ENCODE measurements around the gene CTRL. TPM values are rescaled to one million over a fixed set of nuclear protein-coding genes. Genes with fewer than 3 reads are reported as not detected.
"Not testable (repeated sequence)": the region's sequence is repeated elsewhere in the genome, so short reads cannot be mapped to it uniquely, and the experiment has no call there.

The CTRL gene
- total RNA-seq, 1 experiment from 2014 or later, result 2.0 TPM

DNA sequence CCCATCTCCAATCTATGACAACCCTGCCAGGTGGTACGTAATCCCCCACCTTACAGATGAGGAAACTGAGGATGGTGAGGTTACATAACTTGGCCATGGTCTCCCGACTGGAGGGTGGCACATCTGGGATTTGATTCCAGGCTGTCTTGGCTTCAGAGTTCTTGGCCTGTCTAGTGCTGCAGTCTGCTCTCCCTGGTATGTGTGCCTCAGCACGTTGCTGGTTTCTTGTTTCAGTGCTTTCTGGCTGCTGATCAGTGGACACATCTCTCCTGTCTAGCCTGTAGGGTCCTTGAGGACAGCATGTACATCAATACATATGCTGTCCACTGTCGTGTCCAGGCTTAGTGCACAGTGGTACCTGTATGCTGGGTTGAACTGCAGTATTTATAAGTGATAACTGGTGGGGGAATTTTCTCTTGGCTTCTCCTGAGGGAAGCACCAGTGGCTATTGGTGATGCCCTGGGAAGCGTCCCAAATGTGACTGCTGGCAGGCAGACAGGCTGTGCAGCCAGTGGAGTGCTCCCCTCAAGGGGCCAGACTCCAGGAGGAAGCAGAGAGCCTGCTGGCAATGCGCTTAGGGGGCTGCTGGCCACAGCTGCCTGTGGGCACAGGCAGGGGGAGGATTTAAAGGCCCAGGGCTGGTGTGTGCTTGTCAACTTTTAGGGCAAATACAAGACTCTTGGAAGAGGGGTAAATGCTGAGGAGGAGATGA lies 14.4 kb downstream of the CTRL start:
- DNase-seq (ENCODE audit: low read depth, low spot score) (no peak), ATAC-seq (peak; percentile 22; the same call in 1 of the 2 replicates)
- H3K36me3 ChIP-seq (ENCODE audit: control insufficient read depth, insufficient read depth, low read length), result no peaks in the 10 kb centered on the region
- TF ChIP-seq, protein P1, sequence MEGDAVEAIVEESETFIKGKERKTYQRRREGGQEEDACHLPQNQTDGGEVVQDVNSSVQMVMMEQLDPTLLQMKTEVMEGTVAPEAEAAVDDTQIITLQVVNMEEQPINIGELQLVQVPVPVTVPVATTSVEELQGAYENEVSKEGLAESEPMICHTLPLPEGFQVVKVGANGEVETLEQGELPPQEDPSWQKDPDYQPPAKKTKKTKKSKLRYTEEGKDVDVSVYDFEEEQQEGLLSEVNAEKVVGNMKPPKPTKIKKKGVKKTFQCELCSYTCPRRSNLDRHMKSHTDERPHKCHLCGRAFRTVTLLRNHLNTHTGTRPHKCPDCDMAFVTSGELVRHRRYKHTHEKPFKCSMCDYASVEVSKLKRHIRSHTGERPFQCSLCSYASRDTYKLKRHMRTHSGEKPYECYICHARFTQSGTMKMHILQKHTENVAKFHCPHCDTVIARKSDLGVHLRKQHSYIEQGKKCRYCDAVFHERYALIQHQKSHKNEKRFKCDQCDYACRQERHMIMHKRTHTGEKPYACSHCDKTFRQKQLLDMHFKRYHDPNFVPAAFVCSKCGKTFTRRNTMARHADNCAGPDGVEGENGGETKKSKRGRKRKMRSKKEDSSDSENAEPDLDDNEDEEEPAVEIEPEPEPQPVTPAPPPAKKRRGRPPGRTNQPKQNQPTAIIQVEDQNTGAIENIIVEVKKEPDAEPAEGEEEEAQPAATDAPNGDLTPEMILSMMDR (IDR thresholded peaks at IDR 0.05), result no peak
- no peak for TF ChIP-seq POLR2AphosphoS5 (IDR thresholded peaks at IDR 0.05; ENCODE audit: low read depth, low read length)
- no peak for TF ChIP-seq SIN3A (IDR thresholded peaks at IDR 0.05; ENCODE audit: borderline replicate concordance, insufficient read depth, low read depth, low read length)
- TF ChIP-seq, protein P2, sequence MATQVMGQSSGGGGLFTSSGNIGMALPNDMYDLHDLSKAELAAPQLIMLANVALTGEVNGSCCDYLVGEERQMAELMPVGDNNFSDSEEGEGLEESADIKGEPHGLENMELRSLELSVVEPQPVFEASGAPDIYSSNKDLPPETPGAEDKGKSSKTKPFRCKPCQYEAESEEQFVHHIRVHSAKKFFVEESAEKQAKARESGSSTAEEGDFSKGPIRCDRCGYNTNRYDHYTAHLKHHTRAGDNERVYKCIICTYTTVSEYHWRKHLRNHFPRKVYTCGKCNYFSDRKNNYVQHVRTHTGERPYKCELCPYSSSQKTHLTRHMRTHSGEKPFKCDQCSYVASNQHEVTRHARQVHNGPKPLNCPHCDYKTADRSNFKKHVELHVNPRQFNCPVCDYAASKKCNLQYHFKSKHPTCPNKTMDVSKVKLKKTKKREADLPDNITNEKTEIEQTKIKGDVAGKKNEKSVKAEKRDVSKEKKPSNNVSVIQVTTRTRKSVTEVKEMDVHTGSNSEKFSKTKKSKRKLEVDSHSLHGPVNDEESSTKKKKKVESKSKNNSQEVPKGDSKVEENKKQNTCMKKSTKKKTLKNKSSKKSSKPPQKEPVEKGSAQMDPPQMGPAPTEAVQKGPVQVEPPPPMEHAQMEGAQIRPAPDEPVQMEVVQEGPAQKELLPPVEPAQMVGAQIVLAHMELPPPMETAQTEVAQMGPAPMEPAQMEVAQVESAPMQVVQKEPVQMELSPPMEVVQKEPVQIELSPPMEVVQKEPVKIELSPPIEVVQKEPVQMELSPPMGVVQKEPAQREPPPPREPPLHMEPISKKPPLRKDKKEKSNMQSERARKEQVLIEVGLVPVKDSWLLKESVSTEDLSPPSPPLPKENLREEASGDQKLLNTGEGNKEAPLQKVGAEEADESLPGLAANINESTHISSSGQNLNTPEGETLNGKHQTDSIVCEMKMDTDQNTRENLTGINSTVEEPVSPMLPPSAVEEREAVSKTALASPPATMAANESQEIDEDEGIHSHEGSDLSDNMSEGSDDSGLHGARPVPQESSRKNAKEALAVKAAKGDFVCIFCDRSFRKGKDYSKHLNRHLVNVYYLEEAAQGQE (IDR thresholded peaks at IDR 0.05; ENCODE audit: insufficient read depth in 1 of 2, low read depth in 2 of 2, low read length in 1 of 2), result no peak
- no peak for TF ChIP-seq TCF7L2 (IDR thresholded peaks at IDR 0.05; ENCODE audit: low read depth, low read length)
- no peaks in the 10 kb centered on the region; the same call in 1 of the 2 replicates for H3K4me1 ChIP-seq (ENCODE audit: control insufficient read depth, insufficient read depth, low read length)
- H3K9me3 ChIP-seq (ENCODE audit: control insufficient read depth, insufficient read depth, low read depth, low read length), result no peaks in the 10 kb centered on the region
- H3K27me3 ChIP-seq (ENCODE audit: control insufficient read depth, insufficient read depth, low read length), result no peaks in the 10 kb centered on the region
- H3K4me3 ChIP-seq (ENCODE audit: low read depth in 2 of 2, low read length in 2 of 2), result no peak overlapping the region
- POLR2A ChIA-PET, result no interaction called here
- CTCF ChIA-PET, result no interaction called here
- in situ Hi-C loops (cut with HindIII; ENCODE audit: low pct_unique_long_range_greater_than_20kb, low sequenced_read_pairs), result no loop called here
- no TSS peak for BruUV-seq (replicated peaks)
- no peak overlapping the region for H3K27ac ChIP-seq (ENCODE audit: low read length)
- intact Hi-C loops (cut with micrococcal nuclease; ENCODE audit: unreplicated experiment), result no loop called here

- no TSS peak for BruUV-seq (replicated peaks)
- ChIA-PET CTCF (no interaction called here), POLR2A (no interaction called here)
- in situ Hi-C loops (cut with HindIII; ENCODE audit: low pct_unique_long_range_greater_than_20kb, low sequenced_read_pairs) (no loop called here), intact Hi-C loops (cut with micrococcal nuclease; ENCODE audit: unreplicated experiment) (no loop called here)
- no peak overlapping the region for H3K4me3 ChIP-seq (ENCODE audit: low read depth in 2 of 2, low read length in 2 of 2)
- TF ChIP-seq, protein P2 (IDR thresholded peaks at IDR 0.05; ENCODE audit: insufficient read depth in 1 of 2, low read depth in 2 of 2, low read length in 1 of 2), result no peak
- TF ChIP-seq, protein P1 (IDR thresholded peaks at IDR 0.05), result no peak
- TF ChIP-seq TCF7L2 (IDR thresholded peaks at IDR 0.05; ENCODE audit: low read depth, low read length) (no peak), POLR2AphosphoS5 (IDR thresholded peaks at IDR 0.05; ENCODE audit: low read depth, low read length) (no peak), SIN3A (IDR thresholded peaks at IDR 0.05; ENCODE audit: borderline replicate concordance, insufficient read depth, low read depth, low read length) (no peak)
- no peak for DNase-seq (ENCODE audit: low read depth, low spot score)
- H3K27me3 ChIP-seq (ENCODE audit: control insufficient read depth, insufficient read depth, low read length), result no peaks in the 10 kb centered on the region
- no peaks in the 10 kb centered on the region; the same call in 1 of the 2 replicates for H3K4me1 ChIP-seq (ENCODE audit: control insufficient read depth, insufficient read depth, low read length)
- H3K36me3 ChIP-seq (ENCODE audit: control insufficient read depth, insufficient read depth, low read length), result no peaks in the 10 kb centered on the region
- H3K9me3 ChIP-seq (ENCODE audit: control insufficient read depth, insufficient read depth, low read depth, low read length), result no peaks in the 10 kb centered on the region
- no peak for ATAC-seq
- H3K27ac ChIP-seq (ENCODE audit: low read length), result no peak overlapping the region
Measured at GRCh38 chr16:67915831-67916723, 15.6 kb downstream of the CTRL start.

DNA sequence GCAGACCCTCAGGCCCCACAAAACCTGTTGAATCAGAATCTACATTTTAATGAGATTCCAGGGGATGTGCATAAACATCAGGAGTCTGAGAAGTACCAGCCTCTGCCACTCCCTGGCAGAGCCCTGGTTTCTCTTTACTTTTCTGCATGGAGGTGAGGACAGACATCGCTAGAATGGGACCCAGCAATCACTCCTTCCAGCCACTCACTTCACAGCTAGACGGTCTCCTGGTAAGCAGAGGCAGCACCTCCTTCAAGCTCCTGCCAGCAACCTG lies 16.2 kb downstream of the CTRL start:
- H3K27me3 ChIP-seq (ENCODE audit: control insufficient read depth, insufficient read depth, low read length); intact Hi-C loops (cut with micrococcal nuclease; ENCODE audit: unreplicated experiment); H3K9me3 ChIP-seq (ENCODE audit: control insufficient read depth, insufficient read depth, low read depth, low read length); DNase-seq (ENCODE audit: low read depth, low spot score); H3K4me1 ChIP-seq (ENCODE audit: control insufficient read depth, insufficient read depth, low read length); H3K36me3 ChIP-seq (ENCODE audit: control insufficient read depth, insufficient read depth, low read length); BruUV-seq (replicated peaks); ATAC-seq; POLR2A ChIA-PET; CTCF ChIA-PET; in situ Hi-C loops (cut with HindIII; ENCODE audit: low pct_unique_long_range_greater_than_20kb, low sequenced_read_pairs); H3K4me3 ChIP-seq (ENCODE audit: low read depth in 2 of 2, low read length in 2 of 2); H3K27ac ChIP-seq (ENCODE audit: low read length): not testable (repeated sequence)
